Glomerular endothelial cell (primary cell): ENCODE measurements around the gene FAM184A. TPM values are rescaled to one million over a fixed set of nuclear protein-coding genes. Genes with fewer than 3 reads are reported as not detected.

Source experiments
- DNase-seq: peaks from one replicate; pipeline ENCODE4 v3.0.0-alpha.2; 2011; ENCODE audit warnings: low read depth, low spot score; ENCODE audit errors: extremely low read depth
- total RNA-seq: library from RNA; depleted of rRNA; stranded (reverse); fragments of >200 nt; gene quantifications from 2 replicates; pipeline ENCODE4 v1.2.3, GENCODE V29; 2015

The FAM184A gene
- total RNA-seq, 1 donor from 2014 or later, result 0.76 TPM

- no peak for DNase-seq
These were observed 18.1 kb downstream of the FAM184A start for GRCh38 chr6:119060255-119060907.

- DNase-seq, result no peak
These were observed 23.4 kb downstream of the FAM184A start for GRCh38 chr6:119055069-119055468.

GRCh38 chr6:119052987-119053386, 25.5 kb downstream of the FAM184A start:
- no peak for DNase-seq

- DNase-seq, result no peak
These were observed 26.1 kb downstream of the FAM184A start for GRCh38 chr6:119052292-119052889.

GRCh38 chr6:119044255-119044654, 34.2 kb downstream of the FAM184A start:
- no peak for DNase-seq

- DNase-seq, result no peak
These were observed 34.7 kb downstream of the FAM184A start for GRCh38 chr6:119043783-119044182.

GRCh38 chr6:119043265-119043664, 35.2 kb downstream of the FAM184A start:
- DNase-seq, result no peak

GRCh38 chr6:119040636-119041035, 37.8 kb downstream of the FAM184A start:
- no peak for DNase-seq

GRCh38 chr6:119040229-119040628, 38.2 kb downstream of the FAM184A start:
- DNase-seq, result no peak

GRCh38 chr6:119037941-119038623, 40.4 kb downstream of the FAM184A start:
- DNase-seq, result no peak

- no peak for DNase-seq
These were observed 41.2 kb downstream of the FAM184A start for GRCh38 chr6:119037264-119037663.

GRCh38 chr6:119036081-119036480, 42.4 kb downstream of the FAM184A start:
- DNase-seq, result no peak

GRCh38 chr6:119035459-119035858, 43.0 kb downstream of the FAM184A start:
- no peak for DNase-seq

GRCh38 chr6:119034827-119035458, 43.5 kb downstream of the FAM184A start:
- no peak for DNase-seq

- DNase-seq, result no peak
These were observed 46.0 kb downstream of the FAM184A start for GRCh38 chr6:119032428-119032827.

- no peak for DNase-seq
These were observed 47.7 kb downstream of the FAM184A start for GRCh38 chr6:119030759-119031158.

- no peak for DNase-seq
These were observed 50.4 kb downstream of the FAM184A start for GRCh38 chr6:119028091-119028490.

GRCh38 chr6:119027465-119027864, 51.0 kb downstream of the FAM184A start:
- no peak for DNase-seq

- no peak for DNase-seq
These were observed 51.6 kb downstream of the FAM184A start for GRCh38 chr6:119026822-119027221.

- DNase-seq, result no peak
These were observed 52.7 kb downstream of the FAM184A start for GRCh38 chr6:119025793-119026192.

GRCh38 chr6:119024111-119024510, 54.4 kb downstream of the FAM184A start:
- DNase-seq, result no peak

- DNase-seq, result no peak
These were observed 55.7 kb downstream of the FAM184A start for GRCh38 chr6:119022796-119023195.
